HG03097 (cell line): ENCODE results near the gene TELO2.

ENCODE experiments used
- ATAC-seq: cut with Tn5 transposase; IDR thresholded peaks from one replicate; pipeline ENCODE4 v1.9.1; 2021; ENCODE audit not compliant: unreplicated experiment, low FRiP score

Gene TELO2

DNA sequence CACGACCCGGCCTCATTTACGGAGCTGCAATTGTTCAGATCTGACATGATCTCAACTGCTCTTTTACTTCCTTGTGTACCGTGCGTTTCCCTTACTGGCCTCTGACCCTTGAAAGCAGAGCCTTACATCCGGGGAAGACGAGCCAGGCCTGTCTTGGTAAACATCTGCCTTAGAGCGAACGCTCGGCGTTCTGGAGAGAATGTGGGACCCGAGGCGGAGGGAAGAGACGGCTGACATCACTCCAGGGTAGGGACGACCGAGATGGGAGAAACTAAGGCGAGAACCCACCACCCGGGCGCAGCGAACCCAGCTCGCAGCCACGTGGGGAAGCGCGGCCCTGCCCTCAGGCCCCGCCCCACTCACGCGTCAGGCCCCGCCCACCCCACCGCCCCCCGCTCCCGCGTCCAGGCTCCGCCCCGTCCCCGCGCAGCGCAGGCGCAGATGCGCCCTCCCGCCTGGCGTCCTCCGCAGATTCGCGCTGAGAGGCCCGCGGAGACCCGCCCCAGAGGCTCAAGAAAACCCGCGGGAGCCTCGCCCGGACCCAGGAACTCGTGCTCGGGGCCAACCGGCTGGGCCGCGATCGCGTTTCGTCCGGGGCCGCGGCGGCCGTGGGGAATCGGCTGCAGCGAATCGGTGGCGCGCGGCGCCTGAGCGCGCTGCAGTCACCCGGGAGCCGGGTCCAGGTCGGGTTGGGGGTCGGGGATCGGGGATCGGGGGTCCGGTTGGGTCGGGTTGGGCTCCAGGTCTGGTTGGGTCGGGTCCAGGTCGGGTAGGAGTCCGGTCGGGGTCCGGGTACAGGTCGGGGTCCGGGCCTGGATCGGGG lies at the start of gene TELO2:
TSS of gene TELO2 (plus strand) at position 438 of the 823 bp plus-strand sequence. CDS start 922 bp downstream, outside the sequence.
- peak; percentile 54 for ATAC-seq

DNA sequence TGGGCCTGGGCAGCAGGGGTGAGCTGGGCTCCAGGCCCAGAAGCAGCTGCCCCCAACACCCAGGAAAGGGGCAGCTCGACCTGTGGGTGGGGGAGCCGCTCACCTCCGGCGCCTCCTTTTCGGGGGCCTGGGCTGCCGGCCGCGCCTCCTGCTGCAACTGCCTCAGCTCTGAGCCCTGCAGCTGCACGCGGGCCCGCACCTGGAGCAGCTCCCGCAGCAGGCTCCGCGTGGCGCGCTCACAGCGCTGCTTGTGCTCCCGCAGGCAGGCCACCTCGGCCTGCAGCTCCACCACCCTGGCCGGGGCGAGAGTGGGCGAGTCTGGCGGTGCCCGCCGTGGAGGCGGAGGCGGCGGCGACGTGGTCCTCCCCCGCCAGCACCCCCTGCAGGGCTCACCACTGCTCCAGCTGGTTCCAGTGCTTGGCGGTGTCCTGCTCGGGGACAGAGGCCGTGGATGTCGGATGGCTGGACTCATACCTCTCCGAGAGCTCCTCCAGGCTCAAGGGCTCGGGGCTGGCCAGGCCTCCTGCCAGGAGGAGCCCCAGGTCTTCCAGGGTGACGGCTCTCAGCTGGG lies 49.7 kb upstream of the TELO2 start:
- no peak for ATAC-seq

DNA sequence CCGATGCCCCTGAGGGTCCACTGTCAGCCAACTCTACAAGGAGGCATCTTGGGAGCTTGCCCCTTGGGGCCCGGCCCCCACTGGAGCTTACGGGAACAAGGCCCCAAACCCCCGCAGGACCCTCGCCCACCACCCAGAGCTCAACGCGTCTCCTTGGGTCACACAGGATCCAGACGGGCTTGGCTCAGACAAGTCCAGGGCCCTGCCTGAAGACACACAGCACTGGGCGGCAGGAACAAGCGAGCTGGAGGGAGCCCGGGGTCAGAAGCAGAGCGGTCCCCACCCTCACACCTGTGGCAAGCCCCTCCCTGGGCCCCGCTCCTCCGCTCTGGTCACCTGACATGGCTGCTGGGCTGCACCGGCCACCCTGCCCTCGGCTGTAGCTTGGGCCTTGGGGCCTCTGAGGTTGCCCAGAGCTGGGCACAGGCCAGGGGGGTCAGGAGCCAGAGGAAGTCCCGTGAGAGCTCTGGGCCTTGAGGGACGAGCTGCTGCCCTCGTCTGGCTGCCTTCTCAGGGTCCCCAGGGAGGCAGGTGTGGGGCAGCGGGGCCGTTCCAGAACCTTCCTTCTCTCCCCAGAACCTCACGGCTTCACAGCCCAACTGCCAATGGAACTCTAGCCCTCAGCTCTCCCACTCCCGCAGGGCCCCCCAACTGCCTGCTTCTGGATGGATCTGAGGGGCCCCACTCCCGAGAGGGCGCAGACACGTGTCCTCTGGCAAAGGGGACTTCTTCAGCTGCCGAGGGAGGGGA lies 49.0 kb upstream of the TELO2 start, which contains the start of gene CCDC154:
TSS of gene CCDC154 (minus strand) at position 577 of the 750 bp plus-strand sequence. CDS start at position 343, 234 bp downstream.
- no peak for ATAC-seq

DNA sequence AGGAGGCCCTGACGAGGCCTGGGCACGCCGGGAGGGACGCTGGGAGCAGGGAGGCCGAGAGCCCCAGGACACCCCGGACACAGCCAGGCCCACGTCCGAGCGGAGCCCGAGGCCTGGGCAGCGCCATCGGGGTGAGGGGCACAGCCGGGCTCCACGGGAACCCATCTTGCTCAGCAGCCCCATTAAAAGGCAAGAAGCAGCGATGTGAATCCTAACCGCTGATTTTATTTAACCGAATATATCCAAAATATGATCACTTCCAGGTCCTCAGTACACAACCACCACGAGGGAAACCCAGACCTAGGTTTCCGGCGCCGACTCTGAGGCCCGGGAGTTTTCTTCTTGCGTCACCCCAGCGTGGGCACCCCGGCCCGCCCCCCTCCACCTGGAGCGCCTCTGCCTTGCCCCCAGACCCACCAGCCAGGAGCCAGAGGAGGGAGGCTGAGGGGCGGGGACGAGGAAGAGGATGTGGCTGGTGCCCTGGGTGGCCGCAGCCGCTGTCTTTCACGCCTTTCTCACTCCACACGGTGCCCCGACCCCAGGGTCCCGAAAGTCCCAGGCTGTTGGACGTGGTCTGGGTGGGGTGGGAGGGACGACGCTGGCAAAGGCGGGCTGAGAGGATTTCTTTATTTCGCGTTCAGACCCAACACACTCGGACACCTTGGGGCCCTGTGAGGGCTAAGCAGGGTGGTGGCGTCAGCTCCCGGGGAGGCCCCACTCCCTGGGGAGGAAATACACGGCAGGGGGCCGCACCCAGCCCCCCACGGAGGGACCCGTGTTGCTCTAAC lies 48.2 kb upstream of the TELO2 start:
- ATAC-seq = no peak

DNA sequence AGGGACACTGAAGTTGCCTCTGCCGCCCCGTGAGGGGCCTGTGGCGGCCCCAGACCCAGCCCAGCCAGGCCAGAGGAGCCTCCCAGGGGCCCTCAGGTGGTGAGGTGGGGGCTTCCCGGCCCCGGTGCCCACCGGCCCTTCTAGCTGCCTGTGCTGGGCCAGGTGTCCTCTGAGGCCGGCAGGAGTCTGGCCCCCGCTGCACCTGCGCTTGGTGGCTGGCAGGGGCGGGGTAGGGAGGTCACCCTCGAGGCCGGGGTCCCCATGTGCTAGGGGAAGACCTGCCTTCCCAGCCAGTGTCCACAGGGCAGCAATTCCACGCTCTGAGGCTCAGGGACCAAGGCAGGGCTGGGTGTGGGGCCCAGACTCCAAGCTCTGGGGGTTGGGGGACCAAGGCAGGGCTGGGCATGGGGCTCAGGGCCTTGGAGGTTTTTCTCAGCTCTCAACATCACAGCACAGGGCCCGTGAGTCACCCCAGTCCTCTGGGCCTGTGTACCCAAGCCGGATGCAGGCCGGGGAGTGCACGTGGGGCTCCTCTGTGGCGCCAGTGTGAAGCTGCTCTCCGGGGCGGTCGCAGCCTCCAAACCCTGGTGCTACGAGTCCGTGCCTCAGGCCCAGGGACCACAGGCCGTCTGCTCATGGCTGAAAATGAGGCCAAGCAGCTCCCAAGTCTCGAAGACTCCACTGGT lies 47.5 kb upstream of the TELO2 start:
- ATAC-seq = no peak

DNA sequence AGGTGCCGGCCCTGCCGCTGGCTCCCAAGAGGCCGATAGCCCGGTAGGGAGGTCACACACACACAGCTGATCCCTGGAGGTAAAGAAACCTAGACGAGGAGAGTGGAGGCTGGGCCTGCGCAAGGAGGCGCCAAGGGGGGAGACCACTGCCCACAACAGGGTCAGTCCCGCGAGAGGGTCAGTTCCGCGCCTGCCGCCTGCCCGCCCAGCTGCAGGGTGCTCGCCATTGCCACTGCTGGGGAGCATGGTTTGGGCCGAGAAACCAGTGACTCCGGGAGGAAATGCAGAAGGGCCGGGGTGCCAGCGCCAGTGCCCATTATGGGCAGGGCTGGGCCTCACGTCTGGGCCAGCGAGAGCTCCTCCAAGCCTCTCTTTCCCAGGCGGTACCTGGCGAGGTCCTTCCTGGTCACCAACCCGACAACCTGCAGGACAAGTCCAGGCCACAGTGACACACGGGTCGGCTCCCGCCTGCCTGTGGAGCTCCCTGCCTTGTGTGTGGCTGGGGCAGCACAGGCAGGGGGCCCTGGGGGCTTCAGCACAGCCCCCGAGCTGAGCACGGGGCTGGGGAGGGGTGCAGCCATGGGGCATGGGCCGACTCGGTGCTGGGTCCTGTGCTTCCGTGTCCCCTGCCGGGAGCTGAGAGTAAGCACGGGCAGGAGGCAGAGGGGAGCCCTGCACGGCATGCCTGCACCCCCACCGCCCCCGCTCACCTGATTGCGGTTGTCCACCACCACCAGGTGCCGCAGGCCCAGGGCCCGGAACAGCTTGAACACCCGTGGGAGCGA lies 46.7 kb upstream of the TELO2 start:
- no peak for ATAC-seq

DNA sequence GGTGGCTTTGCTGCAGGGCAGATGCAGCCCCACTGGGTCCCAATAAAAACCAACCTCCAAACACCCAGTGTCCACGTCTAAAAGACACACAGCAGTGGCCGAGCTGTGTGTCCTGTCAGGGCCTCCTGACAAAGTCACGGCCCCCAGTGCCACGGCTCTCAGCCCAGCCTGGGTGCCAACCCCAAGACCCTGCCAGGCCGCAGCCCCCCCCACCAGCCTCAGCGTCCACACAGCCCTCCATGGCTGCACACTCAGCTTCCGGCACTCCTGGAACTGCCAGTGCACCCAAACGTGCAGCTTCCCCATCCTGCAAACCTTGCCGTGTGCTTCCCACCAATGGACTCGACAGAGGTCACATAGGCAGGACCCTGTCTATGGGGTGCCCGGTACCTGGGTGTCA lies 45.2 kb upstream of the TELO2 start:
- ATAC-seq = no peak

DNA sequence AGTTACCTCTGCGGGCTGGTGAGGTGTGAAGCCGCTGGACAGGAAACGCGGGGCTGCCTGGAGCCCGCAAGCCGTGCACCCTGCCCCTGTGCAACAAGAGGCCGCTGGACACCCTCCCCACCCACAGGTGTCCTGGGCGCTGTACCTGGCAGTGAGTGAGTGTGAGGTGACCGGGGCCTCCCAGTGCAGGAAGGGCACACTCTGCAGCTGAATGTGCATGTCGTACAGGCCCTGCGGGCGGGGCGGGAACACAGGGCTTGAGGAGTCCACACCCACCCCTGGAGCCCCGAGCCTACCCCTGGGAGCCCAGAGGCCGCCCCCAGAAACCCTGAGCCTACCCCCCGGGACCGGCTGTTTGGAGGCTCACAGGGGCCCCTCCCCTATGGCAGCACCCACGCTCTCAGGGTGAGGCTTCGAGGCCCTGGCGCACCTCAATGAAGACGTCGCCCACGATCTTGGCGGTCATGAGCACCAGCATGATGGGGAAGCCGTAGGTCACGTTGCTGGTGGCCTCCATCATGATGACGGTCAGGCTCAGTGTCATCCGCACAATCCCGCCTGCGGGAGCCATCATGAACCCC lies 44.5 kb upstream of the TELO2 start:
- ATAC-seq = no peak

DNA sequence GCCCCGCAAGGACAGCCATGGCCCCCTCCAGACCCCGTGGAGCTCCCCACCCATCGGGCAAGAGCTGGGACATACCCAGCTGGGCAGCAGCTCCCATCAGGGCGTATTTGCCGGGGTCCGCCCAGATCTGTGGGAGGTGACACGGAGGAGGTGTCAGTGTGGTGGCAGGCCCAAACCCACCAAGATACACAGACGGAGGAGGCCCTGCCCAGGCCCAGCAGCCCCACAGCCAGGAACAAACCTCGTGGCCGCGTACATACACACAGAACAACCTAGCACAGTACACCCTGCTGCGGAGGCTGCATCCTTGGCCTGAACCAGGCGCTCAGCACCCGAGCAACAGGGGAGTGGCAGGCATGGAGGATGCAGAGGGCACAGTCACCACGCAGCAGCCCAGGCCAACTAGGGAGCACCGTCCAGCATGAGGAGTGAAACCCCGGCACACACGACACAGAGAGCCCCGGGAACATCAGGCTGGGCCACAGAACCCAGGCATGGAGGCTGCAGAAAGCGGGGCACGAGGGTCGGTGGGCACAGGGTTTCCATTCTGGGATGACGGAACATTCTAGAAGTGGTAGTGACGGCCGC lies 43.9 kb upstream of the TELO2 start:
- no peak for ATAC-seq

DNA sequence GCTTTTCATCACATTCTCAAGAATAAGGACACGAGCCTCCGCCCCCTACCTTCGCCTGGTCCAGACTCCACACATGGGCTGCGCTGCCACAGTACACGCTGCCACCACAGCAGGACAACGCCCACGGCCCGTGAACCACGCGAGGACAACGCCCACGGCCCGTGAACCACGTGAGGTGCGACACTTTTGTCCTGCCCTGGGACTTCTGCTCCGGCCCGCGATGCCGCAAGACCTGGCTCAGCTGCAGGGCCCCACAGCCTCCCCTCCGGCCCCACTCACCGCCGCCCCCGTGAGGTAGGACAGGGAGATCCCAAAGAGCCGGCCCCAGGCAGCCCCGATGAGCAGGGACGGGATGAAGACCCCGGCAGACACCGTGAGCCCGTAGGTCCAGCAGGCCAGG lies 42.9 kb upstream of the TELO2 start:
- ATAC-seq = no peak

DNA sequence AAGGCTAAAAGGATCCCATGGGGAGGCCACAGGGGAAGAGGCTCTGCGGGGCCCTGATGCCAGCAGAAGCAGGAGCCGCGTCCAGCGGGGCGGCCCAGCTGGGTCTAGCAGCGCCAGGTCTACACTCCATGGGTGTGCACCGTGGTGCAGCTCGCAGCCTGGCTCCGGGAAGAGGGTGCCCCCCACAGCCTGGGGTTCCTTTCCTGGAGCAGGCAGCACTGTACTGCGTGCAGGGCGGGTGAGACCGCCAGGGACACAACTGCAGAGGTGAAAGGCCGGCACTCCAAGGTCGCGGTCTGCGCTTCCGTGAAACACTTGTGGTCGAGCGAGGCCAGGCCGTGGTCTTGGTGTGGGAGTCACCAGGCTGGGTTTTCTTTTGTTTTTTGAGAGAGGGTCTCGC lies 42.3 kb upstream of the TELO2 start:
- ATAC-seq = no peak

DNA sequence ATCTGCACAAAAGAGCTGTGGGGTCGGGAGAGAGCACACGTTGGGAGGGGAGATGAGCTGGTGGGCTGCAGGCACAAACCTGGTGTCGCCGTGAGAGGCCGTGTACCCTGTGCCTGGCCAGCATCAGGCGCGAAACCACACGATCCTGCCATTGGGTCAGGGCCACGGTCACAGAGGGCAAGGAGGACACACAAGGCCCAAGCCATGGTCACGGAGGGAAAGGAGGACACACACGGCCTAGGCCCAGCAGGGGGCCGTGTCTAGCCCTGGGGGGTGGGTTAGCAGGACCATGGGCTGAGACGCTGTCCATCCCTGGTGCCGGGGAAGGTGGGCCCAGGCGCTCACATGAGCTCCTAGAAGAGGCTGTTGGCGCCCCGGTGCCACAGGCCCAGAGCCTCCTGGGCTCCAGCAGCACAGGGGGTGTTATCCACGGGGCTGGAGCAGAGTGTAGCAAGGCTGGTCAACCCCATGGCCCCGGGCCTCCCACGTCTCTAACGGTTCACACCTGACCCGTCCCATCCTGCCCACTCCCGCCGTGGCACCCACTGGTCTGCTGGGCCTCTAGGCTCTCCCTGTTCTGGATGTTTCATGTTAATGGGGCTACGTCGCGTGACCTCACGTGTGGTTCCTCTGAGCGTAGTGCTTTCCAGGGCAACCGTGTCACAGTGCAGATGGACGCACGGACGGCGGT lies 41.3 kb upstream of the TELO2 start:
- no peak for ATAC-seq

DNA sequence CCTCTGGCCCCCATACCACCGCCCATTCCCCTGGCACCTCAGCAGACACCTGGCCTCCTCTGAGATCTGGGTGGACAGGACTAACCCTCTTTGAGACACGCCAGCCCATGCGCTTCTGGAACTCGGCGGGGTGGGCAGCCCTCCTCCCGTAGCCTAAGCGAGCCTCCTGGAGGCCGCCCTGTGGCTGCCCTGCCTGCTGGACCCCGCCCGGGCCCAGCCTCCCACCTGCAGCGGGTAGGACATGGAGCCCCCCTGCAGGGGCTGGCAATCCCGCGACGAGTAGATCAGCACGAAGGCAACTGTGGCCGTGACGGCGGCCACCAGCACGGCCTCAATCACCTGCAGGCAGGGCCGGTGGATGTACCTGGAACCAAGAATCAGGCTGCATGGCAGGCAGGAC lies 40.6 kb upstream of the TELO2 start:
- no peak for ATAC-seq

DNA sequence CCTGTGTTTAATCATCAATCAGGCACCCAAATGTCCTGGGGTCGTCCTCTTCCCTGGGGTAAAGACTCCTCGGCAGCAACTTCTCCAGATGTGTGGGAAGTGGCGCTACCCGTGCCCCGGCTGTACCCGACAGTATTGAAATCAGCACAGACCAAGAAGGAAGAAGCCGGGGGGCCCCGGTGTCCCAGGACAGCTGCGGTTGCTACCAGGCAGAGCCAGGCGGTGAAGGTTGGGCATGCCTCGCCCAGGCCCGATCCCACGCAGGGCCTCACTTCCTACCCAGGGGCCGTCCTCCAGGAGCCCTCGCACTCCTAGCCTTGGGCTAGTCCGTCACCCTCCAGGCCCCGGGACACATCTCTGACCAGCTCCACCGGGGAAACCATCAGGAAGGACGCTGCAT lies 39.8 kb upstream of the TELO2 start:
- ATAC-seq = no peak

DNA sequence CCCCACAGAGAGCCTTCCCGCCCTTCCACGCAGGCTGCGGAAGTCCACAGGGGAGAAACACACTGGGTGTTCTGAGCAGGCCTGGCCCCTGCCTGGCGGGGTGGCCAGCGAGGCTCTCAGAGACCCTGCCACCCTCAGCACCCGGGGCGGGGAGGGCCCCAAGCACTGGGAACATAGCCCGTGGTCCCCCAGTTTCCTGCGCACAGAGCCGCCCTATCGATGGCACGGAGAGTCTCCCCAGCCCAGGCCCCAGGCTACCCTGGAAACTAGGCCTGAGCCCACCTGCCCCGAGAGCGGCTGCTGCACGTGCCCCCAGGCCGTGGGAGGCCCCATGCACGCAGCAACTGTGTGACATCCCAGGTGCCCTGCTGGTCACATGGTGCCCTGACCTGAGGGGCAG lies 38.6 kb upstream of the TELO2 start:
- ATAC-seq = no peak

DNA sequence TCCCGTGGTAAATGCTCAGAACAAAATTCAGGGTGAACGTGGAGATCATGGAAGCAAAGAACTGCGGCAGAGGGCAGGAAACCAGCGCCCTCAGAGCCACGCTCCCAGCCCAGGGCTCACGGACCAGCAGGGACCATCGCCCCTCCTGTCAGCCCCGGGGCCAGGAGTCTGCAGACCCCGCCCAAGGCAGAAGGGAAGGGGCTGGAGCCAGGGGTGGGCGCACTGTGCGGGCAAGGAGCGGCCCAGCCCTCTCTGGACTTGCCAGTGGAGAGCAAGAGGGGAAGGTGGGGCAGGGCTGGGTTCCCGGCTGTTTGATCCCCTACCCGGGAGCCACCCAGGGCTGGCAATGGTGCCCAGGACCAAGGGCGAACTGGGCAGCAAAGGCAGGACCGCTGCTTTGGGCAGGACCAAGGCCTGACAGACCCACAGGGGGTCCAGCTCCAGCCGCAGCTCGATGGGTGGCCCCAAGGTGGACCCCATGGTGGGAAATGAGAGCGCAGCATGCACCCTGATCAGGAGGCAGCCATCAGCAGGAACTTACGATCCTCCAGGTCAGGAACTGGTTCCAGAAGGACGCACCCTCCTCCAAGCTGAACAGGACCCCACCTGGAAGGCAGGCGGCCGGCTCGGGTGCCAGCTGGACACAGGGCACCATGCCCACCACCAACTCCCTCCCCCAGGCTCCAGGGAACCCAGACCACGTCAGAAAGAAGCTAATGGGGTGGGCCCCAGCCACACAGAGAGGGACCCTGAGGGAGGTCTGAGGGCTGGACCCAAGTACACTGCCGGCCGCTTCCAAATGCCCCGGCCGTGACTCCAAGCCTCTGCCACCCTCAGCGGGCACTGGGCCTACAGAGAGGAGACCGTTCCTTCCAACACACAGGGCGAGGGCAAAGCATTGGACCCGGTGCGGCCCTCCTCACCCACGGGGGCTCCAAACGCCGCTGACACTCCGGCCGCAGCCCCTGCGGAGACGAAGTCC lies 37.7 kb upstream of the TELO2 start:
- ATAC-seq = no peak

DNA sequence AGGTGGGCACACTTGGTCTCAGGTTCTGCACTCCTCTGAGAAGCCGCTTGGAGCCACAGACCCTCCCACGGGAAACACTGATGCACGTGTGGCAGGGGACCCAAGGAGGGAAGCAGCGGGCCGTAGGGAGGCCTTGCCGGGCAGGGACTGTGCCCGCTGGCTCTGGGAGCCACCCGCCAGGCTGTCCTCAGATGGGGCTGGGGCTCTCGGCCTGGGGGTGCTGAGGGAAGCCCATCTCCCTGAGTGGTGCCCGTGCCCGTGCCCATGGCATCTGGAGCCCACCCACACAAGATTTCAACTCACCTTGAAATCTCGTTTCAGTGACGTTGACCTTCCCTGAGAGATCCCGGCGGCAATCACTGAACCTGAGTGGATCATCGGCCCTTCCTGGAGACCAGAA lies 36.2 kb upstream of the TELO2 start:
- ATAC-seq = no peak
